Neural cell (in vitro differentiated cells): Measurements from ENCODE around the gene RBM20. TPM values are rescaled to one million over a fixed set of nuclear protein-coding genes. Genes with fewer than 3 reads are reported as not detected.

Experiments used
- H2AFZ ChIP-seq: fragments of 200-600, 300-800 bp; sonication (generic), shearing (Covaris generic); 2 replicates; pipeline ENCODE4 v1.6.0; 2014; ENCODE audit warnings: low read depth, mild to moderate bottlenecking, antibody characterized with exemption, low read length, moderate library complexity
- H3F3A ChIP-seq: fragments of 200-600 bp; shearing (Covaris generic); 2 replicates; pipeline ENCODE4 v1.6.1; 2016; ENCODE audit warnings: mild to moderate bottlenecking, moderate library complexity, mixed read lengths, antibody characterized with exemption, low read length; ENCODE audit not compliant: insufficient read depth, poor library complexity, severe bottlenecking
- H3K27ac ChIP-seq: fragments of 200-600, 300-800 bp; sonication (generic), shearing (Covaris generic); 2 replicates; pipeline ENCODE4 v1.5.1; 2014; ENCODE audit warnings: mild to moderate bottlenecking, low read length, moderate library complexity
- H3K27me3 ChIP-seq: fragments of 300-800, 200-600 bp; sonication (generic), shearing (Covaris generic); 2 replicates; pipeline ENCODE4 v1.6.0; 2014; ENCODE audit warnings: mild to moderate bottlenecking, low read depth, low read length, moderate library complexity; ENCODE audit not compliant: insufficient read depth
- H3K36me3 ChIP-seq: fragments of 300-800, 200-600 bp; sonication (generic), shearing (Covaris generic); 2 replicates; pipeline ENCODE4 v1.5.1; 2014; ENCODE audit warnings: mild to moderate bottlenecking, antibody characterized with exemption, low read length, moderate library complexity; ENCODE audit not compliant: insufficient read depth
- H3K4me2 ChIP-seq: fragments of 300-800, 200-600 bp; sonication (generic), shearing (Covaris generic); 2 replicates; pipeline ENCODE4 v1.6.0; 2014; ENCODE audit warnings: mild to moderate bottlenecking, low read length
- H3K4me3 ChIP-seq: fragments of 300-800, 200-600 bp; sonication (generic), shearing (Covaris generic); 2 replicates; pipeline ENCODE4 v1.5.1; 2014; ENCODE audit warnings: mild to moderate bottlenecking, low read length, moderate library complexity
- H3K79me2 ChIP-seq: fragments of 200-600 bp; shearing (Covaris generic); replicated peaks from 2 replicates; pipeline ENCODE4 v1.6.0; 2014; ENCODE audit warnings: mild to moderate bottlenecking, low read length, moderate library complexity; ENCODE audit not compliant: insufficient read depth
- H3K9ac ChIP-seq: fragments of 300-800, 200-600 bp; sonication (generic), shearing (Covaris generic); 2 replicates; pipeline ENCODE4 v1.6.1; 2016; ENCODE audit warnings: mild to moderate bottlenecking, low read length, mixed read lengths
- H3K9me2 ChIP-seq: fragments of 200-600 bp; shearing (Covaris generic); 2 replicates; pipeline ENCODE4 v1.6.1; 2016; ENCODE audit warnings: mild to moderate bottlenecking, low read length, mixed read lengths; ENCODE audit not compliant: insufficient read depth
- H3K9me3 ChIP-seq: fragments of 200-600, 300-800 bp; sonication (generic), shearing (Covaris generic); 2 replicates; pipeline ENCODE4 v1.6.1; 2016; ENCODE audit warnings: mild to moderate bottlenecking, mixed run types, low read length, moderate library complexity, mixed read lengths
- H4K20me1 ChIP-seq: fragments of 200-600 bp; shearing (Covaris generic); 2 replicates; pipeline ENCODE4 v1.6.1; 2016; ENCODE audit warnings: mild to moderate bottlenecking, mixed run types; ENCODE audit not compliant: insufficient read depth
- CTCF ChIP-seq: fragments of 450-650 bp; IDR thresholded peaks from 2 replicates; pipeline ENCODE4 v1.5.1; 2014; ENCODE audit warnings: antibody characterized with exemption, mild to moderate bottlenecking, moderate library complexity; ENCODE audit not compliant: poor library complexity, severe bottlenecking
- EP300 ChIP-seq: fragments of 450-650 bp; conservative IDR thresholded peaks from 2 replicates; pipeline ENCODE4 v1.6.1; 2014; ENCODE audit warnings: antibody characterized with exemption, mild to moderate bottlenecking, moderate library complexity; ENCODE audit not compliant: poor library complexity, severe bottlenecking
- EZH2 ChIP-seq: fragments of 200-600, 300-800 bp; shearing (Covaris generic), sonication (generic); IDR thresholded peaks from 2 replicates; pipeline ENCODE4 v1.6.1; 2014; ENCODE audit warnings: antibody characterized with exemption, low read length, borderline replicate concordance, mild to moderate bottlenecking; ENCODE audit not compliant: insufficient read depth, poor library complexity, severe bottlenecking
- MXI1 ChIP-seq: fragments of 450-650 bp; conservative IDR thresholded peaks from 2 replicates; pipeline ENCODE4 v1.6.1; 2014; ENCODE audit warnings: antibody characterized with exemption, mild to moderate bottlenecking; ENCODE audit not compliant: poor library complexity, severe bottlenecking
- POLR2AphosphoS5 ChIP-seq: IDR thresholded peaks from 2 replicates; pipeline ENCODE4 v1.6.1; 2012
- RAD21 ChIP-seq: fragments of 450-650 bp; conservative IDR thresholded peaks from 2 replicates; pipeline ENCODE4 v1.6.1; 2014; ENCODE audit warnings: antibody characterized with exemption, mild to moderate bottlenecking, moderate library complexity
- REST ChIP-seq: IDR thresholded peaks from 2 replicates; pipeline ENCODE4 v1.6.1; 2012; ENCODE audit warnings: borderline replicate concordance
- SMC3 ChIP-seq: fragments of 450-650 bp; conservative IDR thresholded peaks from 2 replicates; pipeline ENCODE4 v1.6.1; 2014; ENCODE audit warnings: antibody characterized with exemption, mild to moderate bottlenecking, moderate library complexity; ENCODE audit not compliant: poor library complexity
- TAF1 ChIP-seq: IDR thresholded peaks from 2 replicates; pipeline ENCODE4 v1.6.1; 2012; ENCODE audit warnings: low read depth
- polyA minus RNA-seq: library from RNA; depleted of rRNA, polyadenylated mRNA; stranded (reverse); fragments of >200 nt; gene quantifications from 2 replicates; pipeline ENCODE4 v1.2.3, GENCODE V29; 2014
- polyA plus RNA-seq: library from polyadenylated mRNA; depleted of rRNA; stranded (reverse); fragments of >200 nt; gene quantifications from 2 replicates; pipeline ENCODE4 v1.2.3, GENCODE V29; 2014

The RBM20 gene
- 0.07 and 0.58 TPM in 2 replicates for polyA plus RNA-seq
- 0.12 and 0.49 TPM in 2 replicates for polyA minus RNA-seq

GRCh38 chr10:110643653-110644597, at the start of gene RBM20:
TSS of gene RBM20 (plus strand) at chr10:110644336. CDS start at chr10:110644455, 119 bp downstream.
- no peaks in the 10 kb centered on the region for H3K79me2 ChIP-seq
- TF ChIP-seq MXI1 (no peak), CTCF (no peak), EZH2 (no peak), REST (no peak), SMC3 (no peak), POLR2AphosphoS5 (peak; percentile 45), RAD21 (no peak), TAF1 (no peak), EP300 (no peak)
- H3F3A ChIP-seq = no peaks in the 10 kb centered on the region
- H3K9ac ChIP-seq = peak within 1 kb of the TSS; percentile 46
- peak within 1 kb of the TSS; percentile 11 for H3K4me2 ChIP-seq
- no peak within 1 kb of the TSS for H2AFZ ChIP-seq
- H4K20me1 ChIP-seq = no peaks in the 10 kb centered on the region
- H3K27ac ChIP-seq = no peak within 1 kb of the TSS
- H3K27me3 ChIP-seq = peaks cover 65% of the 10 kb centered on the region
- no peaks in the 10 kb centered on the region for H3K9me3 ChIP-seq
- H3K9me2 ChIP-seq = no peaks in the 10 kb centered on the region
- peak within 1 kb of the TSS; percentile 78 for H3K4me3 ChIP-seq
- no peaks in the 10 kb centered on the region for H3K36me3 ChIP-seq

GRCh38 chr10:110597476-110597875, 46.7 kb upstream of the RBM20 start:
- Histone ChIP-seq H3F3A (no peaks in the 10 kb centered on the region), H3K79me2 (no peaks in the 10 kb centered on the region), H3K27me3 (no peaks in the 10 kb centered on the region), H3K4me3 (no peak overlapping the region), H3K27ac (no peak overlapping the region), H3K4me2 (no peak overlapping the region), H3K36me3 (no peaks in the 10 kb centered on the region), H3K9ac (no peak overlapping the region), H3K9me3 (no peaks in the 10 kb centered on the region), H2AFZ (no peak overlapping the region), H3K9me2 (no peaks in the 10 kb centered on the region), H4K20me1 (no peaks in the 10 kb centered on the region)
- TF ChIP-seq EZH2 (no peak), MXI1 (no peak)
